ENCODE results near the gene TIE1. TPM values are rescaled to one million over a fixed set of nuclear protein-coding genes. Genes with fewer than 3 reads are reported as not detected.

TIE1 gene
- total and polyA plus RNA-seq, 9 of the 15 experiments (the other 6 are each of a cell fraction or from before 2014, with no cell fraction given): 0.07 to 0.49 (median 0.14) TPM; not detected in 4

- TF ChIP-seq POLR2A (conservative IDR thresholded peaks at IDR 0.05) (peak; percentile 75), RNF2 (IDR thresholded peaks at IDR 0.05) (peak; percentile 81), COPS2 (conservative IDR thresholded peaks at IDR 0.05) (no peak), CHD1 (IDR thresholded peaks at IDR 0.05; ENCODE audit: low read length) (no peak), HMGN3 (IDR thresholded peaks at IDR 0.05; ENCODE audit: borderline replicate concordance, extremely low read depth, insufficient read length, low read depth, low read length) (no peak), TCFL5 (CRISPR knock-in tag; conservative IDR thresholded peaks at IDR 0.05) (no peak), ESRRA (IDR thresholded peaks at IDR 0.05; ENCODE audit: borderline replicate concordance, low read depth) (peak; percentile 35; the same call in 1 of the 2 replicates), JUND (IDR thresholded peaks at IDR 0.05; ENCODE audit: borderline replicate concordance, low read depth, low read length) (peak; percentile 96), JUND (tag; IDR thresholded peaks at IDR 0.05; ENCODE audit: borderline replicate concordance, low read depth, low read length) (peak; percentile 91; the same call in 2 of the 3 replicates), HCFC1 (IDR thresholded peaks at IDR 0.05; ENCODE audit: low read depth, low read length) (no peak), ZNF133 (CRISPR knock-in tag; IDR thresholded peaks at IDR 0.05) (no peak), RFX5 (IDR thresholded peaks at IDR 0.05; ENCODE audit: low read depth, low read length) (no peak), NR0B1 (IDR thresholded peaks at IDR 0.05; ENCODE audit: partially characterized antibody) (no peak), XRCC4 (IDR thresholded peaks at IDR 0.05; ENCODE audit: extremely low read depth, insufficient read depth, insufficient read length) (no peak), STAG1 (CRISPR knock-in tag; IDR thresholded peaks at IDR 0.05; ENCODE audit: borderline replicate concordance) (no peak), MBD1 (CRISPR knock-in tag; IDR thresholded peaks at IDR 0.05) (no peak), MXD1 (CRISPR knock-in tag; IDR thresholded peaks at IDR 0.05; ENCODE audit: borderline replicate concordance, poor library complexity, severe bottlenecking) (no peak), ZSCAN32 (CRISPR knock-in tag; IDR thresholded peaks at IDR 0.05) (no peak), STAT5B (CRISPR knock-in tag; IDR thresholded peaks at IDR 0.05) (no peak), ATF3 (IDR thresholded peaks at IDR 0.05) (peak; percentile 89), ATF3 (CRISPR knock-in tag; conservative IDR thresholded peaks at IDR 0.05) (no peak), NFIX (CRISPR knock-in tag; IDR thresholded peaks at IDR 0.05; ENCODE audit: low read depth) (no peak), ZNF830 (CRISPR knock-in tag; IDR thresholded peaks at IDR 0.05) (no peak), PKNOX1 (IDR thresholded peaks at IDR 0.05) (peak; percentile 76)
Measured at GRCh38 chr1:43329995-43330751, 29.4 kb downstream of the TIE1 start (continued).
